Glomerular visceral epithelial cell (primary cell): ENCODE measurements around the gene MYT1.
A peak's percentile ranks its signal among the peaks of the same experiment; 100 is the strongest.

ENCODE experiments used
- DNase-seq: peaks from one replicate; pipeline ENCODE4 v3.0.0-alpha.2; 2016; ENCODE audit errors: extremely low spot score

Gene MYT1

DNA sequence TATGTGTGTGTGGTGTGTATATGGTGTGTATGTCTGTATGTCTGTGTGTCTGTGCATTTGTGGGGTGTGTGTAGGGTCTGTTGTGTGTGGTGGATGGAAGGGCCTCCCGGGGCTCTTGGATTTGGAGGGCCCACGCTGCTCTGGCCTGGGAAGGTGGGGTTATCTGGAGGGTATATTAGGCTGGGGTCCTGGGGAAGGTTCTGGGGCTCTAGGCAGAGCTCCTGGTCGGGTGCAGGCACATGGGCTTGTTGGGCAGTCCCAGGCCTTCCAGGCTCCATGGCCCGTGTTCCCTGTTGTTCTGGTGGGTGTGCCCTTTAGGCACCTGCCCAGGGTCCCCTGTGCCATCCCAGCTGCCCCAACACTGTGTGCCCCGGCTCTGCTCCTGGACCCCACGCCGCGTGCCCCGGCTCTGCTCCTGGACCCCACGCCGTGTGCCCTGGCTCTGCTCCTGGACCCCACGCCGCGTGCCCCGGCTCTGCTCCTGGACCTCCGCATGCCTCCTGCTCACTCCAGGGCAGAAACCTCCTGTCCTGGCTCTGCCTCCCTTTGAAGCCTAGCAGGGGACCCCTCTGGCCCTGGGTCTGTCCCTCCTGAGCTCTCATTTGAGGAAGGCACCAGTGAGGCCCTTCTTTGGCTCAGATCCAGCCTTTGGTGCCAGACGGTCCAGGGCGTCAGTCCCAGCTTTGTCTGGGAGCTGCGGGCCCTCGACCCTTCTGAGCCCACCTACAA is 10.2 kb upstream of the MYT1 start:
- DNase-seq: no peak

DNA sequence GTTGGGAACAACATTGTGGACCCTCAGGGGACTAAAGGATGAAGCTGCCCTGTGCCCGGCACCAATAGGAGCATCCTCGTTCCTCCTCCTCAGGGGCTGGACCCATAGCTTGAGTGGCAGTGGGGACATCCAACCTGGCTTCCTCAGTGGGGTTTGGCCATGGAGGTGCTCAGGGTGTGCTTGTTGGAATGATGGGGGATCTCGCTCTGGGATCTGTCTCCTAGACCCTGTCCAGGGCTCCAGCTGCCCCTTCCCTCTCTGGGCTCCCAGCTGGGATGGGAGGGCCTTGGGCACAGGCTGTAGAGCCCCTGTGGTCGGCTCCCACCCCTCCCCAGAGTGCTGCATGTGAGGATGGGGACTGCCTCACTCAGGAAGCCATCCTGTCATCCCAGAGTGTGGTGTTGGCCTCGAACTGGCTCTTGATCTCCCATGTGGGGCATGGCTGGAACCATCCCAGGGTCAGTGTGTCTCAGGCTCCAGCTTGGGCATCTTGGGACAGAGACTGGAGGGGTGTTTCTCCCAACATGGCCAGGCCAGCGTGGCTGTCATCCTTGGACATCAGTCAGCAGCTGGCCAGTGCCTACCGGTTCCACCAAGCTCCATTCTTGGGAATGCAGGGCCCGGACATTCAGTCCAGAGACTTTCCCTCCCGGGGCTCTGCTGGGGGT is 9.5 kb upstream of the MYT1 start:
- no peak for DNase-seq

DNA sequence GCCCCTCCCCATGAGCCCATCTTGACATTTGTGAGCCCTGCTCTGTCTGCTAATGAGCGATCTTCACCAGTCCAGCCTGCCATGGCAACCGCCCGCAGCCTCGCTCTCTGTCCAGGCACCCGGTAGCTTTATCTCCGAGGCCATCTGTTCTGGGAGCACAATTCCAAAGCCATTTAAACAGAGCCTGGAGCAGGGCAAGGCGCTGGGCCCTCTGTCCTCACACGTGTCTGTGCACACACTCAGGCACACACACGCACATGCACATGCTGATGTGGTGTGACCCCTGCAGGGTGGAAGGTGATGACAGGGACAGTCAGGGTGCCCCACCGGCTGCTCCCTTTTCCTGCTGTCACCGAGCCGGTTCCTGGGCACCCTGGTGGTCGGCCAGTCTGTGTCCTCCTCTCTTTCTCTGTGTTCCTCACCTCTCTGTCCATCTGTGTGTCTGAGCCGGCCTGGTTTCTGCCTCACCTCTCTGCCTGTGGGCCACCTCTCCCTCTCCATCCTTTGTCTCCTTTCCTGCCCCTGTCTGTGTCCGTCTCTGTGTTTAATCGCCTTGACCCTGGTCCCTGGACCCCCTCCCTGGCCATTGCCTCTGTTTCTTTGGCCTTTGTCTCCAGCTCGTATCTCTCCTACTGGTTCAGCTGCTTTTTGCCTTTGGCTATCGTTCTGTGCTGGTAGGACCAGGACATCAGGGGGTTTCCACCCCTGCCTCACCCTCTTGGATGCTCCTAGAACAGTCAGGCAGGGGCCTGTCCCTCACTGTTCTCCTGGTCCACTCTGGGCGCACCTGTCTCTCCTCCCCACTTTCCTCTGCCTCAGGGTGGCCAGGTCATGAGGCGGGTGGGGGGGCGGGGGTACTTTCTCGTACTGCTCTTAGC is 8.8 kb upstream of the MYT1 start:
- DNase-seq: no peak

DNA sequence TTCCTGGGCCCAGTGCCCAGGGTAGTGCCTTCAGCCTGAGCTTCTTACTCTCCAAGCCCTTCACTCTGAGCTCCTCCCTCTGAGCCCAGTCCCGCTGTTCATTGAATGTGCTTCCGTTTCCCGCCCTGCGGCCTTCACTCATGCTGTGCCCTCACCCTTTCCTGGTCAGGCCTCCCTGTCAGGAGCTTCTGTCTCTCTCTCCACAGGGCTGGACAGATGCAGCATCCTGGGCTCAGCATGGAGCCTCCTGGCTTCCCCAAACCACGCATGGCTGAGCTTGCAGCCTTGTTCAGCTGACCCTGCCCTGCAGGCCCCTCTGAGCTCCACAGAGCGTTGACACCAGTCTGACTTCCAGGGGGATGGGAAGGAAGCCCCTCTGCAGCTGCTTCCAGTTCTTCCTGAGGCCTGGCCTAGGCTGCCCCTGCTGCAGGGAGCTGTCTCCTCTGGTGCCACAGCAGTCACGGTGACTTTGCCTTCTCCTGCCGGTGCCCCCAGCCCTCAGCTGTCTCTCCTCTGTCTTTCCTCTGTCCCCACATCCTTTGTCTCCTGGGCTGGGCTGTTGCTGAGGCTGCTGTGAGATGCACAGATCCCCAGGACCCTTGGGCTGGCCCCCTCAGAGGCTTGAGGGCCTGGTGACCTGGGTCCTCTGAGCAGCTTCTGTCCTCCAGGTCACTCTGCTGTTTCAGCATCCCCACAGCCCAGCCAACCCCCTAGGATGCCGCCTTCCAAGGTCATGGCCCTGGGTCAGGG is 7.9 kb upstream of the MYT1 start:
- DNase-seq: no peak

DNA sequence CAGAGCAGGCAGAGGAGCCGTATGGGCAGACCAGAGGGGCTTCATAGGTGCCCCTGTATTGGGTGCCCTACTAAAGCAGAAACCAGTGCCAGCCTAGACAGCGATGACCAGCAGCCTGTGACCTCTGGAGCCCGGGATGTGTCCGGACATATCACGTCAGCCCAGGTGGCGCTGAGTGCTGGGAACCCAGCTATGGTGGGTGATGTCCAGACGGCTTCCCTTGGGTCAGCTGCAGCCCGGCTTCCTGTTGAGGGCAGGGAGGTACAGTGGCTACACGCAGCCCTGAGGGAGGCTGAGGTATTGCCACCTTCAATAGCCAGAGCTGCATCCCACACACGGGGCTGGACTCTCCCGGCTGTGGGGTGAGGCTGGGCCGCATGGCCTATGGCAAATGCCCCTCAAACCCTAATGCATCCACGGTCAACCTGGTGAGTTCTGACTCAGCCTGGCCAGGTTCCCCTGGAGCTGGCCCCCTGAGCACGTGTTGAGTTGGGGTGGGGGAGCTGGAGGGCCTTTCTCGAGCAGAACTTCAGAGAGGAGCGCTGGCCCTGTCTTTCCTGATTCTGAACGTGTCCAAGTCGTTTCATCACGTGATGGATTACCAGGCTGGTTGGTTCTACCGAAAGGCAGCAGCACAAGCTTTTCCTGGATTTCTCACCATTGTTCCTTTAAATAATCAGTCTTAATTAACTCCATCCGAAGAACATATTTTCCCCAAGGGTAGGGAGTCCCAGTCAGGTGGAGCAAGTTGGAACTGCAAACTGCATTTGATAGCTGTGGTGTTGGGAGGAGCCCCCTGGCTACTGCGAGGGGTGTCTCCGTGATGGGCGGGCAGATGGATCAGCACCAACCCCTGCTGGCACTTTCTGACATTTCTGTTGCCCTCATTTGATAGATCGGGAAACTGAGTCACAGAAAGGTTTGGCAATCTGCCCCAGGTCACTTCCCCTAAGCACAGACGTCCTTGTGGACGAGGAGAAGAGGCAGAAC is 7.1 kb upstream of the MYT1 start:
- no peak for DNase-seq

DNA sequence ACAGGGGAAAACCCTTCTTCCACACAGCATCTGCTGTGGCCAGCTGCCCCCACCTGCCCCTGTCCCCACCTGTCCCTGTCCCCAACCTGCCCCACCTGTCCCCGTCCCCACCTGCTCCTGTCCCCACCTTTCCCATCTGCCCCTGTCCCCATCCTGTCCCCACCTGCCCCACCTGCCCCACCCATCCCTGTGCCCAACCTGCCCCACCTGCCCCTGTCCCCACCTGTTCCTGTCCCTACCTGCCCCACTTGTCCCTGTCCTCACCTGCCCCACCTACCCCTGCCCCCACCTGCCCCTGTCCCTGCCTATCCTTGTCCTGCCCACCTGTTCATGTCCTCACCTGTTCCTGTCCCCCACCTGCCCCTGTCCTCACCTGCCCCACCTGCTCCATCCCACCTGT is 6.4 kb upstream of the MYT1 start:
- no peak for DNase-seq

DNA sequence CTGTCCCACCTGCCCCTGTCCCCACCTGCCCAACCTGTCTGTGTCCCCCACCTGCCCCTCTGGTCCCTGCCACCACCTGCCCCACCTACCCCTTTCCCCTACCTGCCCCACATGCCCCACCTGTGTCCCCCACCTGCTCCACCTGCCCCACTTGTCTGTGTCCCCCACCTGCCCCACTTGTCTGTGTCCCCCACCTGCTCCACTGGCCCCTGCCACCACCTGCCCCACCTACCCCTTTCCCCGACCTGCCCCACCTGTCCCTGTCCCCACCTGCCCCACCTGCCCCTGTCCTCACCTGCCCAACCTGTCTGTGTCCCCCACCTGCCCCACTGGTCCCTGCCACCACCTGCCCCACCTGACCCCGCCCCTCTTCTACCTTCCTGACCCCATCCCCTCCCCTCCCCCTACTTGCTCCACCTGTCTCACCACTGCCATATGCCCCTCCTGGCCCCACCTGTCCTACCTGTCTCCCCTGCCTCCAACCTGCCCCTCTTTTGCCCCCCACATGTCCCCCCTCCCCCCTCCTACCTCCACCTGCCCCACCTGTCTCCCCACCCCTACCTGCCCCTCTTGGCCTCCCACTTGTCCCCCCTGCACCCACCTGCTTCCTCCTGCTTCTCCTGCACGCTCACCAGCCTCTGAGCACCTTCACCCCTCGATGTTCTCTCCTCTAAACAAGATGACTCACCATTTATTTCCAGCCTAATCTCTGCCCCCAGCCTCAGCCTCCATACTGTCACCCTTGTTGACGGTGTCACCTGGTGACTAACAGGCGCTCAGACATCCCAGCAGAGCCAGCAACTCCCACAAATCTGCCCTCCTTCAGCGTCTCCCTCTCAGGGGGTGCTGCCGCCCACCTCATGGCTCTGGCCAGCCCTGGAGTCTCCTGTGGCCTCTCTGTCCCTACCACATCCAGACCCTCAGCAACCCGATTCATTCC is 5.6 kb upstream of the MYT1 start:
- DNase-seq: no peak

DNA sequence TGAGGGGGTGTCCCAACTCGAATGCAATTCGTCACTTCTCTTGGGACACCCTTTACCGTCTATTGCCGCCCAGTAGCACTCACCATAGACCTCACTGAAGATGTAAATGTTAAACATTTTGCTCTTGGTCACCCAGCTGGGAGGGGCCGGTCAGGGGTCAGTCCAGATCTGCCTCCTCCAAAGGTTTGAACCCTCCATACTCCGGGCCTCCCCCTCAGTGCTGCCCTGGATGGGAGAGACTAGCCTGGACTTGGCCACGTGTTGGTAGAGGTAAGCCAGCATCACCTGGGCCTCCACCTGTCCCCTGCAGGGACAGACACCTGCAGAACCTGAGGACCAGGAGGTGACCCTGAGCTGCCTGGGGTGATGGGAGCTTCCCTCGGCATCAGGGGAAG is 5.0 kb upstream of the MYT1 start:
- no peak for DNase-seq

DNA sequence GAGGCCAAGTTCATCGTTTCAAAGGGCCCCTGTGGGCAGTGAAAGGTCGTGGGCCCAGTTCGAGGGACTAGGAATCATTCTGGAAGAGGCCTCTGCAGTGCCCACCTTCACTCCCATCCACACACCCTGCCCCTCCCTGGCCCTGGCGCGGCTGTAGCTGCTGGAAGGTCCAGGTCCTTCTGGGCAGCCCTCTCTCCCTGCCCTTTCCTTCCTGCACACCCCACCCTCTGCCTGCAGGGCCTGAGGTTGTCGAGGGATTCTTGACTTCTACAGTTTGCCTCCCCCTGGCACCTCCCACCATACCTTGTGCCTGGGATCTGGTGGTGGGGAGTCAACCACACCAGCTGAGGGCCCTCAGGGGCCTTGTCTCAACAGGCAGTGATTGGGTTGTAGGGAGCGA is 4.5 kb upstream of the MYT1 start:
- DNase-seq: no peak

DNA sequence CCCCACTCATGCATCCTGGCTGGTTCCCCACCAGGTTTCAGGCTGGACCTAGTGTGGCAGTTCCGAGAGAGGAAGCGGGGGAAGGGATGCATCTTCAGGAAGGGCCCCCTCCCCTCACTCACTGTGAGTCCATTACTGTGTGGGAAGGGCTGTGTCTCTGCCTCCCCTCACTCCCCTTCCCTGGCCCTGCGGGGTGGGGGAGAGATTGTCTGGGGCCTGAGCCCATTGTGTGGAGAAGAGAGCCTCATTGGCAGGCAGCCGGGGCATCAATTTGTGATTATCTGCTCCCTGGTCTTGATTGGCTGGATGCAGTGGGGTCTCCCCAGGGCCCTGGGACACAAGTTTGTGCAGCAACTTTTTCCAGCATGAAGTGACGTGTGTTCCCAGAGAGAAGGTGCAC is 4.1 kb upstream of the MYT1 start:
- DNase-seq: no peak

DNA sequence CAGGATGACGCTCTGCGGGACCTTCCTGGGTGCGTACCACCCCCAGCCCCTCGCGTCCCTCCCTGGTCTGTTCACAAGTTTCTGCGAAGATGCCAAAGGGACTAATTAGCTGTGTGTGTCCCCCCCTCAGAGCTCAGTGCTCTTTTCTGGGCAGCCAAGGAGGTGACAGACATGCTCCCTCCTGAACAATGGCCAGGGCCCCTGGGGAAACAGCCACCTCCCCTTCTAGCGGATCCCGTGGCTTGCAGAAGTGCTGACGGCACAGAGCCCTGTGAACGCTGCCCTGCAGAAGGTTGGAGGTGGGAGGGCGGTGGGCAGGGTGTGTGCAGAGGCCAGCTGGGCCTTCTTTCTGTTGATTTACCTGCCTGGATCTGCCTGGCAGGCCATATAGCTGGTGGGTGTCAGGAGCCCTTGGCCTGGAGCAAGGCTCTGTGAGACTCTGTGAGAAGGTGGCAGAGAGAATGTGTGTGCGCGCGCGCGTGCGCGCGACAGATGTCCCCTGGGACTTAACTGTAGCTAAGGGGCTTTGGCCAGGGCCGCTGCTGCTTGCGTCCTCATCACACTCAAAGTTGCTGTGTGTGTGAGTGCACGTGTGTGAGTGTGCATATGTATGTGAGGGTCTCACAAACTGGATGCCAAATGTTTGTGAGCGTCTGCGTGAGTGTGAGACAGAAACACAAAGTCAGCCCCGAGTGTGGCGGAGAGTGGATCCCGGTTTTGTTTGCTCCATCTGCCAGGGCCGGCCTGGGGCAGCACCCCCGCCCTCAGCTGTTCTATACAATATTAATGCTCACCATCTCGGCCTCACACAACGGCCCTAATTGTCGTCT is 3.5 kb upstream of the MYT1 start:
- DNase-seq: no peak

DNA sequence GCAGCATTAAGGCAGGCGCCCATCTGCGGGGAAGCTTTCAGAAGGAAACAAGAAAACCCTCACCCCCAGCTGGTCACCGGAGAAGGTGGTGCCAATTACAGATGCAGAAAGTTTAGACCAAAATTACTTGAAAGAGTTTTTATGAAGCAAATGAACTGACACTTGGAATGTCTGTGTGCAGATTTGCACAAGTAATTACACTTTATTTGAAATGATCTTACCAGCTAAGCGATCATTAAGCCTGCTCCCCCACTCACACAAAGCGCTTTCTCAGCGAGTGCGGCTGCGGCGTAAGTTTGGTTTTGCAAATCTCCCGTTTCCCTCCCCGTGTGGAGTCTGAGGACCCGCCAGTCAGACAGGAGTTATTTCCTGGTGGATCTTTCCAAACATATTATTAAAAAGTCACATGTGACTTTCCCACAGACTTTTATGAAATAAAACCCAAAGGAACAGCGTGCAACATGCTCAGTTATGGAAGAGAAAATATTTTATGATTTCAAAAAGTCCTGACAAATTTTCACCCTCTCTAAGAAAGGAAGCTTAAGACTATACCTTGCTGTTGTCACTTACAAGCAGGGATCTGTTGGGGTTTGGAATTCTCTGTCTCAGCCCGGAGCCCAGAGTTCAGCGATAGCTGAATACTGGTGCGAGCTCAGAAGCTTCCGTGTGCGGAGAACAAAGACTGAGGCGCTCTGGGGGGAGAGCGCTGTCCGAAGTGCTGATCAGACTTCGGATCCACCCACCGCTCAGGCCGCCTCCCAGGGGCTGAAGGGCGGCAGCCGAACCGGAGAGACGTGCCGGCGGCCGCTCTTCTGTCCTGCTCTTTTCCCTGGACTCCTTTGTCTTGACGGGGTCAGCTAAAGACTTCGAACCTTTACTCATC is 2.7 kb upstream of the MYT1 start:
- DNase-seq: peak; percentile 29

DNA sequence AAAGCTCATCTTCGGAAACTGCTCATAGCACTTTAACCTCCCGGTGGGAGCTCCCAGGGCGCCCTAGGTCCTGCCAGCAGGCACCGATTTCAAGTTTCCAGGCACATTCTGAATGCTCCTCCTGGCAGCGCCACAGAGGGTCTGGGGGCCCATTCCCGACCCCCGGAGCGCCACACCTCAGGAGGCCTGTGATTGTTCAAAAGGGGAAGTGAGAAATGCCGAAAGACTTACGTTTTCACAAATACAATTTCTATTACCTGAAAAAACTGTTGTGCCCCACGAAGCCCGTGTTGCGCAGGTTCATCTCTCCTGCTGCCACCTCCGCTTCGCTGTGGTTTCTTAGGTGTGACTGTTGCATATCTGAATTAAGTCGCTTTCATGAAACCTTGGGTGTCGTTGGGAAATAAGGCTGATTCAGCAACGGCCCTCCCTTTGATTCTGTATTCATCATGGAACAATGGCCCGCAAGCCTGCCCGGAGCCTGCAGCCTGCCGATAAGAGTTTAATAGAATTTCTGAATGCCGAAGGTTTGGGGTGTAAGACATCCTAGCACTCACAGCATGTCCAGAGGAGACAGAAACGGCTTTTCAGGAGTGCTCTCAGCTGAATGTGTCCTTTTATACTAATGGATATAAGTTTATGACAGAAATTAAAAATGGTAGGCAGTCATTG is 1.9 kb upstream of the MYT1 start:
- no peak for DNase-seq

DNA sequence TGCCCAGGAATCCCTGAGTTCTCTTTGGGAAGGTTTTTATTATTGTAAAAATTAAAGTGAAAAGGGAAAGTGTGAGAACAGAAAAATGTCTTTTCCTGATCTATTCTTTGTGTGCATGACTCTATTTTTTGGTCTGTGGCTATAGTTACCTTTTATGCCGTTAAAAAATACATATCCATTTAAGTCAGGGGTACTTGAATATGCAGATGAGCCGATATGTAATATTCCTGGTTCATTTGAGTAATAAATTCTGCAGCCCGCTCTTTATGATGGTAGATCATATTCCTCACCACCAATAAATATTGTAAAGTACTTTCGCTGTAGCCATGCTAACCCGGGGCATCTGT is 503 bp upstream of the MYT1 start:
- no peak for DNase-seq

DNA sequence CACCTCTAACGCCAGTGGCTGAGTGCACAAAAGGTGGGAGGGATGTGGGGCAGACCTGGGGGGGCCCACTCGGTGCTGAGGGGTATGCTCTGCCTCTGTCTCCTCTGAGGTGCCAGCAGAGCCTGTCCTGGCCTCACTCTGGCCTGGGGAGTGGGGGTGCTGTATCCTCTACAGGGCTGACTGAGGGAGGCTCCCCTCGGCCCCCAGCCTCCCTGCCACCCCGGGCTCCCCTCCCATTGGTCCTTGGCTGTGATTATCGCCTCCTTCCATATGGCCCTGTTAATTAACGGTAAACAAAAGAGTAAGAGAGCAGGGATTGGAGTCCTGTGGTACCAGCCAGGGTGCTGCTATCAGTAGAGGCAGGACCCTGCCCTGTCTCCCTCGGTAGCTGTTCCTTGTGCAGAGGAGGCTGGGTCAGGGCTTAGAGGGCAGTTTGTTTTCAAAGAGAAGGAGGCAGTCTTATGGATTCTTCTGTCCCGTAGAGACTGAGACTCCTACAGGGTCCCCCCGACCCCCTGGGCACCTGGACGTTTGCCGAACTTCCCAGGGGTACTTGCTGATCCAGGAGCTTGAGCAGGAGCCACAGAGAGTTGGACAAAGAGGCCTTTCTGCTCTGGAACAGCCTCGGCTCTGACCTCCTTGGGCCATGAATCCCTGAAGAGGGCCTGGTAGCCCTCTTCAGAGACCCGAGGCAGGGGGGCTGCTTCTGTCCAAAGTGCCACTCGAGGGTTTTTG is 1.8 kb downstream of the MYT1 start:
- no peak for DNase-seq

DNA sequence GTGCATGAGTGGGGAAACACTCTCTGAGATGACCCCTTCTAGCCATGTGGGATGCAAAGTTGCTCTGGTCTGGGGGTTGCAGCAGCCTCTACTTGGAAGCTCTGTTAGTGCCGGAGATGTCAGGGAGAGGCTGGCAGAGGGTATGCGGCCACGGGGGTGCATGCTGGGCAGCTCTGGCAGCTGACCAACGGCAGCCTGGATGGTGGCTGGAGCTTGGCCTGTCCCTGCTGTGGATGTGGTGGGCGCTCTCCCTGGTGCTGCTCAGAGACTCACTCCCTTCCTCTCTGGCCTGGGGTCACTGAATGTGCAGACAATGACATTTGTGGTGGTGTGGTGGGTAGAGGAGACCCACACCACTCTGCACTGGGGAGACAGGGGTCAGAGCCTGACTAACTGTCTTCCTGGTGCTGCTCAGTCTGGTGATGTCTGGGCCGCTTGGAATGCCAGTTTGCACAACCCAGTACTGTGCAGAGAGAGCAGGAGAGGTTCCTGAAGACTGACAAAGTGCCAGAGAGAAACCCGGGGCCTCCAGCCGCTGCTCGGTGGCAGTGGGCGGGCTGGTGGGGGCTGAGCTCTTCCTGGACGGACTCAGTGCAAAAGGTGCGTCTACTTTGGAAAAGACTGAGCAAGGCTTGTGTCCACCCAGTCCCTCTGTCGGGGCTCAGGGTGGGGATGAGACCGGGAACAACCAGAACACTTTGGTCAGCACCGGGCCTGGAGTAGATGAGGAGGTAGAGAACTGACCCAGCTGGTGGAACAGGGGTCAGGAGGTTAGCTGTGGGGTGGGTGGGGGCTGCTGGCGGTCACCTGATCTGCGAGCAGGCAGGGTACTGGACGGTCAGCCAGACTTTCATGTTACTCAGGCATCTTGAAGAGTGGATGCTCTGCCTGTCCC is 2.7 kb downstream of the MYT1 start:
- no peak for DNase-seq
